NCI-H2107 treated with DMSO at 0.1 percent for 48 hours (cell line): ENCODE data around the gene MPL.

Experiments
- DNase-seq: peaks from one replicate; lab custom pipeline; 2025; ENCODE audit not compliant: unreplicated experiment; lab: John Stamatoyannopoulos, UW

MPL gene

DNA sequence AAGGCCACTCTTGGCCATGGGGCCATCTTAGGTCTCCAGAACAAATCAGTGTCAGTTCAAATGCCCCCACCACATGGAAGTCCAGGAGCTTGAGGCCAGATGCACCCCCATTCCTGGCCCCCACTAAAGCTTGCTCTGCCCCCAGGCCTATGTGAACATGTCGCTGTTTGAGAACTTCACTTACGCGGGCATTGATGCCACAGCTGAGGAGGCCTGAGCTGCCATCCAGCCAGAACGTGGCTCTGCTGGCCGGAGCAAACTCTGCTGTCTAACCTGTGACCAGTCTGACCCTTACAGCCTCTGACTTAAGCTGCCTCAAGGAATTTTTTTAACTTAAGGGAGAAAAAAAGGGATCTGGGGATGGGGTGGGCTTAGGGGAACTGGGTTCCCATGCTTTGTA is 15.1 kb upstream of the MPL start:
- DNase-seq = no peak

GRCh38 chr1:43324810-43325209 is 12.8 kb upstream of the MPL start:
- DNase-seq = no peak

DNA sequence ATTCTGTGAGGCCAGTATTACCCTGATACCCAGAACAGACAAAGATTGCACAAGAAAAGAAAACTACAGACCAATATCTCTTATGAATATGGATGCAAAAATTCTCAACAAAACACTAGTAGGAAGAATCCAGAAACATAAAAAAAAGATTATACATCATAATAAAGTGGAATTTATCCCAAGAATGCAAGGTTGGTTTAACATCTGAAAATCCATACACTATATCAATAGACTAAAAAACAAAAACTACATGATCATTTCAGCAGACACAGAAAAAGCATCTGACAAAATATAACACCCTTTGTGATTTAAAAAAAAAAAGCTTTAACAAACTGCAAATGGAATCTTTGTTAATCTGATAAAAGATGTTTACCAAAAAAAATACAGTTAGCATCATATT is 12.2 kb upstream of the MPL start:
- no peak for DNase-seq

DNA sequence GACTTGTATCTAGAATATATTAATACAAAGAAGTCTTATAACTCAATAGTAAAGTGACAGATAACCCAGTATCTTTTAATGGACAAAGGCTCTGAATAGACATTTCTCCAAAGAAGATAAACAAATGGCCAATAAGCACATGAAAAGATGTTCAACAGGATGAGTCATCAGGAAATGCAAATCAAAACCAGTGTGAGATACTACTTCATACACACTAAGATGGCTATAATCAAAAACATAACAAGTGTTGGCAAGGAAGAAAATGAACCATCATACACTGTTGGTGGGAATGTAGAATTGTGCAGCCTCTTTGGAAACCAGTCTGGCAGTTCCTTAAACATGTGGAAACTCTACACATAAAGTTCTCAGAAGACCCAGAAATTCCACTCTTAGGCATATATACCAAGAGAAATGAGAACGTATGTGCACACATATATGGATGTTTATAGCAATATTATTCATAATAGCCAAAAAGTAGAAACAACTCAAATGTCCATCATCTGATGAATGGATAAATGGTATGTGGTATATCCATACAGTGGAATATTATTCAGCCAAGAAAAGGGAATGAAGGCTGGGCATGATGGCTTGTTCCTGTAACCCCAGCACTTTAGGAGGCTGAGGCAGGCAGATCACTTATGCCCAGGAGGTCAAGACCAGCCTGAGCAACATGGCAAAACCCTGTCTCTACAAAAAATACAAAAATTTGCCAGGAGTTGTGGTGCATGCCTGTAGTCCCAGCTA is 9.9 kb upstream of the MPL start:
- DNase-seq = no peak

DNA sequence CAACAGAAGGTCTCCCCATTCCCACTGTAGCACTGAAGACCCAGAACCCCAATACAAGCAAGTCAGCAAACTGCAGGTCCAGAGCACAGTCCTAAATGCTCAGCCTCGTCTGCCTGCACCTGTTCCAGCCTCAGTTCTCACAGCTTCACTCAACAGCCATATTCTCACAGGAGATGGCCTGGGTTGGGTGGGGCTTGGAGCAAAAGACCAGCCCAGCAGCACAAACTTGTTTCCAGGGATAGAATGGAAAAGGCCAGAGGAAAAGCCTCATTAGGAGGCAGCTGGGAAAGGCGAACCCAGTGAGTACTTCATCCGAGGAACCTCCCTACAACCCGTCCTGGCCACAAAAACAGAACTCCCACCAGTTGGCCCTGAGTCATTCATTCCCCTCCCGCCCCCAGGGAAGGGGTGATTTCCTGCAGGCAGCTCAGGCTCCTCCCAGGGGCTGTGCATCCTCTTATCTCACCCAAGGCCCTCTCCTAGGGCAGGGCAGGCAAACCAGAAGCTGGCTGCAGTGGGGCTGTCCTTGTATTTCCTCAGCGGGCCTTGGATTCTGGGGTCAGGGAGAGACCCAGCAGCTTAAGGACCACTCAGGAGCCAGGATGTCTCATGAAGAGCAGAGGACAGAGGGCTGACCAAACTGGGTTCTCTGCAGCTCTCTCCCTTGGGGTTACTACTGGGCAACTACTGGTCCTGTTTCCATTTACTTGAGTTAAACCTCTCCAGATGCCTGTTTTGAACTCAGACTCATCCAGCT is 7.4 kb upstream of the MPL start:
- DNase-seq = no peak

DNA sequence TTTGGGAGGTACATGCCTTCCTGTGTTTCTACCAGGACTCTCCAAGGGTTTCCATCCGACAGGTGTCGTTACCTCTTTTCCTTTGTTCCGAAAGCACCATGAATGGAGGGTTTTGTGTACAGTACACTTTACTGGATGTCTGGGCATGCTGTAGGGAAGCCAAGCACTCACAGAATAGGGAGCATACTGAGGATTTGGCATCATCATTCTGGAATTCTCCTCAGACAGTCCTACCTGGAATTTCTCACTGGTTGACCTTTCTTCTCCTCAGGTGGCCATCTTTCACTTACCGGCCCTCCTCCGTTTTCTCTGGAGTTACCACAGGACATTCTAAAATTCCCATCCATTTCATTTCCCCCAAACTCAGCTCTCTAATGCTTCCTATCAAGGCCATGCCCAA is 5.9 kb upstream of the MPL start:
- DNase-seq = no peak

DNA sequence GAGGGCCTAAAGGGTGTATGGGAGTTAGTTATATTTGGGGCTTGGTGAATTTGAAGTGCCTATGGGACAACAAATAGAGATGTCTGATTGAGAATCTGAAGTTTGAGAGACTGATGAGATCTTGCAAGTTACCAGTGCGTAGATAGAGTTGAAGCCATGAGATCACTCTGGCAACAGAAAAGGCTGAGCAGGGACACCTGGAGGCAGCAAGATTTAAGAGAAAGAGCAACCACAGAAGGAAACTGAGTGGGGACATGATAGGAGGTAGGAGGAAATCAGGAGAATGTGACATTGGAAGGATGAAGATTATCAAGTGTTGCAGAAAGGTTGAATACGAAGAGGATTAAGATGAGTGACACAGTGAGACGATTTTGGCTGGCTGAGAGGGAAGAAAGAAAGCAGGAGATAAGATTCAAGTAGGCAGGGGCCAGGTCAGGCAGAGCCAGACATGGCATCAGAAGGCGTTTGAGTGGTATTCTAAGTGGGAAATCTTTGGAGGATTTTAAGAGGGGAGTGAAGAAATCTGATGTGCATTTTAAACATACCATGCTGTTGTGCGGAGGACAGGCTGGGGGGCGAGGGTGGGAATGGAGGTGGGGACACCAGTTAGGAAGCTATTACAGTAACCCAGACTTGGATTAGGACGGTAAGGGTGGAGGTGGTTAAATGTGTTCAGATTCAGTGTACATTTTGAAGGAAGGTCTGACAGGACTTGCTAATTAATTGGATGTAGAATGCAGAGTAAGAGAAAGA is 3.0 kb upstream of the MPL start:
- no peak for DNase-seq

GRCh38 chr1:43338001-43338400 is 383 bp downstream of the MPL start:
- DNase-seq = no peak

GRCh38 chr1:43339584-43340232 is 2.1 kb downstream of the MPL start:
- no peak for DNase-seq

DNA sequence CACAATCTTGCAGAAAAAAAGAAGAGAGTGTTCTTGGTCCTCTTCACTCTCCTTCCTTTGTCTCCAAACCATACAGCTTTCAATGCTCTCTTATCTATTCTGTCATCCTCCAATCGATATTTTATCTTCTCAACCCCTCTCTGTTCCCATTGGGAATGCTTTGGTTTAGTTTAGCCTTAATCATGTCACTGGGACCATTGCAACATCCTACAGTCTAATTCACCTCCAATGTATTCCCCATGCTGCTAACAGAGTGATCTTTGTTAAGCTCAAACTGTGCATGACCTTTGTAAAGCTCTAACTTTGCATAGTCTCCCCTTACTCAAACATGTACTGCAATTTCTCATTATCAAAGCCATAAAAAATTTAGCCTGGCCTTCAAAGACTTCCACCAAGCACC is 2.9 kb downstream of the MPL start:
- DNase-seq = no peak

- no peak for DNase-seq
These were observed 6.7 kb downstream of the MPL start for GRCh38 chr1:43344267-43344850.

- no peak for DNase-seq
These were observed 7.5 kb downstream of the MPL start for GRCh38 chr1:43345120-43345519.

- no peak for DNase-seq
These were observed 9.0 kb downstream of the MPL start for GRCh38 chr1:43346636-43347035.

DNA sequence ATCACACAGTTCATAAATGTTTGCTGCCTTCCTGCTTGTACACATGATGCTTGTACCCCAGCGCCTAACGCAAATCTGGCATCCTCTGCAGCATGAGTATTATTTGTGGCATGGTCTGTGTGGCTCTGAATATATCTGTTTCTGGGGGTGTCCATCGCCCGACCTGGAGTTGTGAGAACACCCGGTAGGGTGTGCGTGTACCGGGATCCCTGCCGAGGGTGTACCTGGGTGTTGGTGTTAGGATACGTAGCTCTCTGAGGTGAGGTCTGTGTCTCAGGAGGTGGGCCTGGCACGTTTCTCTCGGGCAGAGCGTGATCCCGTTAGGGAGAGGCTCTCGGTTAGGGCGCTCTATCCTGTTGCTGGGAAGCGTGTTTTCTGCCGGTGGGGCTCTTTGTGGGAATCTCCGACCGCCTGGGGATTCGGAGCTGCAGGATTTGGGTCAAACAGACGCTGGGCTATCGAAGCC is 10.8 kb downstream of the MPL start:
- DNase-seq = peak; percentile 36

GRCh38 chr1:43348809-43349593 is 11.4 kb downstream of the MPL start:
- peak; percentile 71 for DNase-seq

- DNase-seq = no peak
These were observed 12.1 kb downstream of the MPL start for GRCh38 chr1:43349594-43350306.

DNA sequence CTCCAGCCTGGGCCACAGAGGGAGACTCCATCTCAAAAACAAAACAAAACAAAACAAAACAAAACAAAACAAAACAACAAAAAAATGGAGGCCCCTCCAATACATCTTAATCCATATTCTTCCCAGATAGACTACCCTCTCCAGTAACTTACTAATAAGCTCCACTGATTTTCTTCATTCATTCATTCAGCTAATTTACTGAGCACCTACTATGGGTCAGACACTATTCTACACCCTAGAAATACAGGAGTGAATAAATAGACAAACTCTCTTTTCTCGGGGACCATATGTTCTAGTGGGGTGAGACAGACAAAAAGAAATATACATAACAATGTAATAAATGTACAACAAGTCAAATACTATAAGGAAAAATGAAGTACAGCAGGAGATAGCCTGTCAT is 13.4 kb downstream of the MPL start:
- no peak for DNase-seq

GRCh38 chr1:43351421-43352350 is 14.1 kb downstream of the MPL start:
- no peak for DNase-seq

- no peak for DNase-seq
These were observed 14.7 kb downstream of the MPL start for GRCh38 chr1:43352351-43352705.
